Suprapubic skin (tissue), 3 donors: ENCODE measurements around the gene LINS1.

Experiments used
- EP300 ChIP-seq: sonication (generic); formaldehyde crosslinking; IDR thresholded peaks from one replicate; pipeline ENCODE4 v1.6.1; 2017; ENCODE audit warnings: antibody characterized with exemption
- POLR2A ChIP-seq, 2 donors: fragments of 450-650 bp; IDR thresholded peaks; one replicate each; pipeline ENCODE4 v1.6.1; 2017; ENCODE audit warnings: antibody characterized with exemption in 2 of 2, mild to moderate bottlenecking in 2 of 2, moderate library complexity in 2 of 2
- TF ChIP-seq, protein P1 (sequence below), 2 donors: fragments of 200-600 bp in 1 of 2; fragments of 450-650 bp in 1 of 2; sonication (generic) in 1 of 2; IDR thresholded peaks; one replicate each; pipeline ENCODE4 v1.5.1; 2016 to 2019; ENCODE audit warnings: antibody characterized with exemption in 2 of 2, mild to moderate bottlenecking in 1 of 2, moderate library complexity in 1 of 2

GRCh38 chr15:100566850-100567628 lies 34.9 kb downstream of the LINS1 start:
- TF ChIP-seq, protein P1, sequence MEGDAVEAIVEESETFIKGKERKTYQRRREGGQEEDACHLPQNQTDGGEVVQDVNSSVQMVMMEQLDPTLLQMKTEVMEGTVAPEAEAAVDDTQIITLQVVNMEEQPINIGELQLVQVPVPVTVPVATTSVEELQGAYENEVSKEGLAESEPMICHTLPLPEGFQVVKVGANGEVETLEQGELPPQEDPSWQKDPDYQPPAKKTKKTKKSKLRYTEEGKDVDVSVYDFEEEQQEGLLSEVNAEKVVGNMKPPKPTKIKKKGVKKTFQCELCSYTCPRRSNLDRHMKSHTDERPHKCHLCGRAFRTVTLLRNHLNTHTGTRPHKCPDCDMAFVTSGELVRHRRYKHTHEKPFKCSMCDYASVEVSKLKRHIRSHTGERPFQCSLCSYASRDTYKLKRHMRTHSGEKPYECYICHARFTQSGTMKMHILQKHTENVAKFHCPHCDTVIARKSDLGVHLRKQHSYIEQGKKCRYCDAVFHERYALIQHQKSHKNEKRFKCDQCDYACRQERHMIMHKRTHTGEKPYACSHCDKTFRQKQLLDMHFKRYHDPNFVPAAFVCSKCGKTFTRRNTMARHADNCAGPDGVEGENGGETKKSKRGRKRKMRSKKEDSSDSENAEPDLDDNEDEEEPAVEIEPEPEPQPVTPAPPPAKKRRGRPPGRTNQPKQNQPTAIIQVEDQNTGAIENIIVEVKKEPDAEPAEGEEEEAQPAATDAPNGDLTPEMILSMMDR (IDR thresholded peaks at IDR 0.05): no peak
- TF ChIP-seq POLR2A (IDR thresholded peaks at IDR 0.05) (no peak), EP300 (no peak)
